Stimulated activated CD4-positive, alpha-beta T cell treated with anti-CD3 and anti-CD28 coated beads, Interleukin-1b, Interleukin-23, amount 100 ng/mL, for 1 hour (primary cell): ENCODE measurements around the gene CERS6.

Experiments
- DNase-seq, 2 donors: peaks; one replicate each; pipeline ENCODE4 v3.0.0-alpha.2; 2020; ENCODE audit warnings: low read depth in 2 of 2

The CERS6 gene

DNA sequence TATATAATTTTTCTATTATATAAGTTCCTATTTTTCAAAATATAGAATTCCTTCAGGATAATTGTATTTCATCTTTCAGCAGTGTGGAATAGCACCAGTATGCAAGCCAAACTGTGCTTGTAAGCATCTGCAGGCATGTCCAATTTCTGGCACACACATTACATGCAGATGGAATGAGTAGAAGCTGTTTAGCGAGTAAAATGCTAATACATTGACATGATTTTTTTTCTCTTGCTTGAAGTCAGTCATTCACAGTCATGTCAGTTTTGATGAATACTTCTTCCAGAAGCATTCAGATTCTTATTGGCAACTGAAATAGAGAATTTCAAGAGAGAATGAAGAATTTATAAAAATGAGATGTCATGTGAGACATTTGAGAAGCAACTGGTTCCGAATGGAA lies 109.4 kb downstream of the CERS6 start:
- no peak for DNase-seq

- DNase-seq, result no peak
Observed at GRCh38 chr2:168566974-168567665, 111.0 kb downstream of the CERS6 start.

GRCh38 chr2:168567836-168568235 lies 111.8 kb downstream of the CERS6 start:
- no peak for DNase-seq

DNA sequence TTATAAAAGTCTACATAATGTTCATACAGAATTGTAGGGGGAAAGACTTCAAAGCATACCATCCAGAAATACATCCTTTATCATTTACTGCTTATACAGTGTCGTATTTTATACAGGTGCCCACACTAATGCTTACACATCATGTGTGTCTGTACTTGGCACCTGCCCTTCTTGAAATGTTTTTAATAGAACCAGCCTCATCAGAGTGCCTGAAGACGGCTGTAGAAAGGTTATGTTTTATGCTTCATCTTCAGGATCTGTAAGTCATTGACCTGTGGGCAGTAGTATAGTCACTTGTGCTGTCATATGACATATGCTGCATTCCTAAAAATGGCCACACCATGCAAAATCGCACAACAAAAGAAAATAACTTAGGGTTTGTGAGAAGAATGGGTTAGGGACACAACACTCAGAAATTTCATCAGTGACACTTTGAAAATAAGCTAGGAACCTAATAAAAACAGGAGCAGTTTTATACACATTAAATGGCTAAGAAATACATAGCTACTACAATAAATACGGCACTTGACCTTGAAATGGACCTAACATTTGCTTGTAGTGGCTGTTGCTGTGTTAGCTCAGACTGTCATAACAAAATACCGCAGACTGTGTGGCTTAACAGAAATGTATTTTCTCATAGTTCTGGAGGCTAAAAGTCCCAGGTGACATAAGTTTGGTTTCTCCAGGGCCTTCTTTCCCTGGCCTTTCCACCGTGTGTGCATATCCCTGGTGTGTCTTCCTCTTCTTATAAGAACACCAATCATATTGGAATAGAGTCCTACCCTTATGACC lies 112.6 kb downstream of the CERS6 start:
- no peak for DNase-seq

DNA sequence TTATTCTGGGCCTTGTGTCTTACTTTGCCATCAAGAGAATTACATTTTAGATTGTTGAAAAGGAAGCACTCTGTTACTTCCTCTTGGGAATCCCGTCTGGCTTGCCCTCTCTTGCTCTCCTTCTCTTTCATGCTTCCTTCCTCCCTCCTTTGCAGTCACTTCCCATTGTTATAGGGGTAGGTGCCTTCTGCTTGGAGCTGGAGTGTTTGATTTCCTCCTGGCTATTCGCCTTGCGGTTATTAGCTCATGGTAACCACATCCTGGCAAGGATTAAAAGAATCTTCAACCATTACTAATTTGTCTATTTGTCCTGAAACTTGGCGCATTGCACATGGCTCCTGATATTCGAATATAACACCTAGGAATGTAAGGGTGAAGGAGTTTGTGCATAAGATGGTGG lies 115.0 kb downstream of the CERS6 start:
- no peak for DNase-seq

GRCh38 chr2:168573128-168573903 lies 117.2 kb downstream of the CERS6 start:
- DNase-seq, result no peak

GRCh38 chr2:168574856-168575630 lies 119.0 kb downstream of the CERS6 start:
- DNase-seq, result no peak

- no peak for DNase-seq
Observed at GRCh38 chr2:168577885-168578284, 121.8 kb downstream of the CERS6 start.

DNA sequence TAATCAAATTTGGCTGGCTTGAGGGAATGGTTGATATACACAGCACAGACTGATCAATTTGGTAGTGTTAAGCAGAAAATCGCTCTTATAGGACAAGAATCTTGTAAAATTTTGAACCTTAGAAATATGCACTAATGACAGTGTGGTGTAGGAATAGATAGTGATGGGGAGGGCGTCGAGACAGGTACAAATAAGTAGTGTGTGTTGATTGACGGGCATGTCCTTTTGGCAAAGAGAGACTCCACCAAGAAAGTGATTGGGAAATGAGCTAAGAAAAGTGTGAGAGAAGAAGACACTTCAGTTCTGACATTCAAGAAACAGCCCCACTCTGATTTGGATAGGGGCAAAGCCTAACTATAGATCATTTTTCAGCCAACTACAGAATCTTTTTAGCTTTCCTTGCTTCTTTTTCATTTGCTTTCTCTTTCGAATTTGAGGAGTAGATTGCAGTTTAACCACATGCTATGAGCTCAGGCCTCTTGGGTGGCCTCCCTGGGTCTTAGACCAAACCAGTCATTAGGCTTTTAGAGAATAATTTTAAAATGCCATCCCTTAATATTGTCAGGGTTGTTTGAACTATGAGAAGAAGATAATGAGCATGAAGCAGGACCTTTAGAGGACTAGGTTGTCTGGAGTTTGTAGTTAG lies 127.1 kb downstream of the CERS6 start:
- DNase-seq, result no peak

DNA sequence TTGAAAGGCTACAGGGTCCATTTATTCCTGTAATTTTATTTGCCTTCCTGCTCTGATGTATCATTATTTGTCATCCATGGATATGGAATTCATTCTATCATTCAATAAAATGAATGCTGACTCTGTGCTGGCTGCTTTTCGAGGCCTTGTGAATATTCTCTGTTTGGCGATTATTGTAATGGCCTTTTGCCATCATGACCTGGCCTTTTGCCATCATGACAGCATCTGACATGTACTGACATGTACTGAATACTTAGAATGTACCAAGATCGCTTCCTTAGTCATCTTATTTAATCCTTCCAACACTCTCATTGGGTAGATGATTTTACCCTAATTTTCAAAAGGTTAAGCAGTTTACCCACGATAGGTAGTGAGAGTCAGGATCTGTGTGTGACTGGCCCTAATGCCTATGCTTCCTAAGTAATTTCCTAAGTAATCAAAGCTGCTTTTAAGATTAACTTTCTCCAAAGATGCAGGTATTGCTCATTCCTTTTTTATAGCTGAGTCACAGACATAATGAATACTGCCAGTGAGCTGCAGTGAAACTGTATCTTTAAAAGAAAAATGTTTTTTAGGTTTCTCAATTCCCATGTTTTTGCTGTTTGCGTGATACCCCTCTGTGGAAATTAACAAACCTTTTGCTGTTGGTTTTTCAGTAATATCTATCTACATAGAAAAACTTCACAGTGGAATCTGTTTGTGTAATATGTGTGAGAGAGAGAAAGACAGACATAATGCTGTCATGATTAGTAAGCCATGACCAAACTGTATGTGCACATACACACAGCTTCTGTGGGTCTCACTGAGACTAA lies 127.8 kb downstream of the CERS6 start:
- no peak for DNase-seq

GRCh38 chr2:168584911-168585310 lies 128.8 kb downstream of the CERS6 start:
- DNase-seq, result no peak

GRCh38 chr2:168585700-168586099 lies 129.6 kb downstream of the CERS6 start:
- DNase-seq, result no peak

DNA sequence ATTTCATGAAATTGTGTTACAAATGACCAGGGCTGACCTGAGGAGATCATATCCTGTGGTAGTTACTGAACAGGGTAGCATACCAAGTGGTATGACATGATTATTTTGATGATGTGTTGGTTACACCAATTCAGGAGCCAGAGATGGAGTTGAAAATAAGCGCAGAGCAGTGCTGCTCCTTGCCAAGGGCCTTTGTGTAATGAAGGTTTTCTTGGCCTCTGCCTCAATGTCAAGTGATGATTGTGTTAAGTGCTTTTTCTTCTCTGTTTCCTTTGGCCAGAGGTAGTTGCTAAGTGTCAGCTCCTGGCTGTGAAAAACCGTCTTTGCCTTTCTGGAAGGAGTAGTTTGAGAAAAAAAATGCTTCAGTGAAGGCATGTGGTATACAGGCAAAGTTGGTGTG lies 131.2 kb downstream of the CERS6 start:
- no peak for DNase-seq

GRCh38 chr2:168589236-168590211 lies 133.5 kb downstream of the CERS6 start:
- DNase-seq, result no peak

DNA sequence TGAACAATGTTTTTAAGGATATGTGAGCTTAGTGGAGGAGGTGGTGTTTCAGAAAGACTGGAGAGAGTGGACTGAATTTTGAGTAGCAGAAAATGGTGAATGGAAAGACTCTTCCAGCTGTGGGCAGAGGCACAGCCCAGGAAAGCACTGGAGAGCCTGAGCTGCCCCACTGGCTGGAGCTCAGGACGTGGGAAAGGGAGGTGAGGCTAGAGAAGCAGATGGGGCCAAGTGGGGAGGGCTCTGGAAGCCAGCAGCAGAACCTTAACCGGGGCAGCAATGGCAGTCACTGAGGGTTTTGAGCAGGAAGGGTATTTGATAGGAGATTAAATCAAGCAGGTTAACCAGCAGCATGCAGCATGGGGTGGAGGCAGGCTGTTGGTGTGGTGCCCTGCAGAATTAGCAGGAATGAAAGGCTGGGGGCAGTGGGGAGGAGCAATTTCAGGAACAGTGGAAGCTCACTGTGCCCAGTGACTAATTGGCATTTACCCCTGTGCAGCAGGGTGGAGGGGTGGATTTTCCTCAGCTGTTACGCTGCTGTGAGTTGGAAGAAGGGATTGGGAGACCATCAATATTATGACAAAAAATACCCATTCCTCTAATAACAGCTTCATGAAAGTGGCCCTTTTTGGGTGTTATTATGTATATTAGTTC lies 136.2 kb downstream of the CERS6 start:
- no peak for DNase-seq

DNA sequence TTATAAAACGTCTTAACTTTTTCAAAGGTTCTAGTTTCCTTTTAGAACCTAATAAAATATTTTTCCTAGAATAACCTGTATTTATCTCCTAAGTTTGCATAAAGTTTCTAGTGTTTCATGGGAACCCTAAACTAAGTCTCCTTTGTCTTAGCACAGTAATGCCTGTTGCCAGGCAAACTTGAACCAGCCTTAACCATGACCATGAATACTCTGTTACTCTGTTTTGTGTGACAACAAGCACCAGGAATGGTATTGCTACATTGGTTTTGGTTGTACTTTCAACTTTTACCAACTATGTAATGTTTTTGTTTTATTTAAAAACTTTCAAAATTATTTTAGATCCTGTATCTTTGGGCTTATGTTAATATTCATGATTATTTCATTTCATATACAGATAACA lies 137.6 kb downstream of the CERS6 start:
- DNase-seq, result no peak

- DNase-seq, result no peak
Observed at GRCh38 chr2:168594778-168595177, 138.7 kb downstream of the CERS6 start.

GRCh38 chr2:168596881-168597655 lies 141.0 kb downstream of the CERS6 start:
- DNase-seq, result no peak
